ENCODE measurements around the gene RCOR2.

Gene RCOR2

GRCh38 chr11:63922673-63923192 lies 5.8 kb upstream of the RCOR2 start:
- DNase-seq: no peak

- peak; percentile 72 for DNase-seq
Measured at GRCh38 chr11:63920939-63921417, 4.0 kb upstream of the RCOR2 start.

- peak; percentile 69 for DNase-seq
Measured at GRCh38 chr11:63920126-63920938, 3.4 kb upstream of the RCOR2 start.

GRCh38 chr11:63919267-63920125 lies 2.5 kb upstream of the RCOR2 start:
- peak; percentile 89 for DNase-seq

- DNase-seq: peak; percentile 83
Measured at GRCh38 chr11:63918507-63919191, 1.7 kb upstream of the RCOR2 start.

GRCh38 chr11:63917692-63918506 lies 935 bp upstream of the RCOR2 start:
- peak; percentile 92 for DNase-seq

- peak; percentile 91 for DNase-seq
Measured at GRCh38 chr11:63915961-63916836, 765 bp downstream of the RCOR2 start.

GRCh38 chr11:63914896-63915691 lies 1.9 kb downstream of the RCOR2 start:
- DNase-seq: no peak

GRCh38 chr11:63913866-63914830 lies 2.8 kb downstream of the RCOR2 start:
- DNase-seq: no peak

GRCh38 chr11:63912678-63913077 lies 4.3 kb downstream of the RCOR2 start:
- DNase-seq: no peak

- no peak for DNase-seq
Measured at GRCh38 chr11:63911876-63912275, 5.1 kb downstream of the RCOR2 start.

GRCh38 chr11:63911440-63911839 lies 5.5 kb downstream of the RCOR2 start:
- no peak for DNase-seq

GRCh38 chr11:63910675-63911074 lies 6.3 kb downstream of the RCOR2 start:
- DNase-seq: no peak

- DNase-seq: peak; percentile 87
Measured at GRCh38 chr11:63909591-63910506, 7.1 kb downstream of the RCOR2 start.

GRCh38 chr11:63908631-63909401 lies 8.1 kb downstream of the RCOR2 start:
- no peak for DNase-seq

GRCh38 chr11:63907808-63908530 lies 9.0 kb downstream of the RCOR2 start:
- DNase-seq: peak; percentile 56
